Adrenal gland (tissue), 12 donors: ENCODE data around the gene SOX8. TPM values are rescaled to one million over a fixed set of nuclear protein-coding genes. Genes with fewer than 3 reads are reported as not detected.

Experiments used
- DNase-seq, 7 donors: peaks; one replicate each; pipeline ENCODE4 v3.0.0-alpha.2; 2019 to 2020
- H3K27ac ChIP-seq, 5 donors: fragments of 200-600 bp; sonication (generic) in 4 of 5; 1 replicate in 3 of 5; 2 replicates in 2 of 5; pipeline versions ENCODE4 v1.5.1 to v1.8.0; 2016 to 2020; ENCODE audit warnings: mild to moderate bottlenecking in 1 of 5
- H3K27me3 ChIP-seq: fragments of 200-600 bp; 2 replicates; pipeline ENCODE4 v1.8.0; 2021
- H3K36me3 ChIP-seq, 2 donors: fragments of 200-600 bp; replicated peaks in 1 of 2; 1 replicate in 1 of 2; 2 replicates in 1 of 2; pipeline versions ENCODE4 v1.5.1 to v1.8.0; 2018 to 2022
- H3K4me1 ChIP-seq, 2 donors: fragments of 200-600 bp; replicated peaks in 1 of 2; 1 replicate in 1 of 2; 2 replicates in 1 of 2; pipeline versions ENCODE4 v1.5.1 to v1.8.0; 2018 to 2021
- H3K4me3 ChIP-seq, 4 donors: fragments of 200-600 bp; sonication (generic) in 3 of 4; one replicate each; pipeline ENCODE4 v1.5.1; 2016 to 2018
- H3K9me3 ChIP-seq, 3 donors: fragments of 200-600 bp; sonication (generic) in 1 of 3; replicated peaks in 1 of 3; 1 replicate in 2 of 3; 2 replicates in 1 of 3; pipeline versions ENCODE4 v1.5.1 to v1.8.0; 2016 to 2021
- POLR2A ChIP-seq, 2 donors: fragments of 450-650 bp; IDR thresholded peaks; one replicate each; pipeline ENCODE4 v1.6.1; 2017; ENCODE audit warnings: antibody characterized with exemption in 2 of 2, mild to moderate bottlenecking in 2 of 2, moderate library complexity in 1 of 2
- WGBS, 4 donors: extraction: QIAGEN DNeasy Blood & Tissue Kit in 2 of 4; methylation state at CpG; one replicate each; pipeline versions ENCODE4 v1.1.5 to v1.1.7; 2013 to 2017; 5-methylcytosine and 5-hydroxymethylcytosine counted together
- intact Hi-C, 2 donors: fragments of 100-400 bp; cut with DNase I; formaldehyde crosslinking; loops; one replicate each; pipeline versions ENCODE4 v1.14.1 to v1.15.0; 2022 to 2023
- polyA plus RNA-seq, 3 donors: library from polyadenylated mRNA; stranded (reverse); fragments of 200-250 nt in 2 of 3; fragments of 350-450 nt in 1 of 3; fragmentation: Illumina TruSeq in 1 of 3; extraction: RNeasy Lipid Tissue Mini Kit (QIAGEN cat#74804) in 1 of 3; gene quantifications; one replicate each; pipeline ENCODE4 v1.2.3, GENCODE V29; 2013 to 2014
- total RNA-seq, 9 donors: library from RNA; depleted of rRNA in 4 of 9; stranded (reverse); fragments of >200 nt in 4 of 9; fragments of 120-200 nt in 1 of 9; fragmentation: NEBNext Ultra II Directional in 1 of 9; extraction: Animal tissue kit (Norgen Biotek cat#: 25700) in 1 of 9; gene quantifications; one replicate each; pipeline versions ENCODE4 v1.1.0 to v1.2.4, GENCODE V29; 2013 to 2023
- TF ChIP-seq, protein P1 (sequence below), 6 experiments: fragments of 450-650 bp in 4 of 6; fragments of 200-600 bp in 2 of 6; sonication (generic) in 1 of 6; IDR thresholded peaks; 1 replicate in 5 of 6; 2 replicates in 1 of 6; pipeline versions ENCODE4 v1.5.1 to v1.8.0; 2016 to 2021; ENCODE audit warnings: antibody characterized with exemption in 6 of 6, mild to moderate bottlenecking in 2 of 6, moderate library complexity in 1 of 6
- donor health status: healthy with polysubstance abuse.
- donor health status: Bipolar disorder and iron deficiency.
- donor health status: DM: yes; HTN: yes; CAD: no.
- donor health status: DM: no; HTN: no; CAD: no.
- donor health status: DM: no; HTN: no; CAD: no.
- donor health status: DM: yes; HTN: yes; CAD: no.

The SOX8 gene
- total and polyA plus RNA-seq, 12 donors, result 0.04 to 2.1 (median 0.69) TPM

DNA sequence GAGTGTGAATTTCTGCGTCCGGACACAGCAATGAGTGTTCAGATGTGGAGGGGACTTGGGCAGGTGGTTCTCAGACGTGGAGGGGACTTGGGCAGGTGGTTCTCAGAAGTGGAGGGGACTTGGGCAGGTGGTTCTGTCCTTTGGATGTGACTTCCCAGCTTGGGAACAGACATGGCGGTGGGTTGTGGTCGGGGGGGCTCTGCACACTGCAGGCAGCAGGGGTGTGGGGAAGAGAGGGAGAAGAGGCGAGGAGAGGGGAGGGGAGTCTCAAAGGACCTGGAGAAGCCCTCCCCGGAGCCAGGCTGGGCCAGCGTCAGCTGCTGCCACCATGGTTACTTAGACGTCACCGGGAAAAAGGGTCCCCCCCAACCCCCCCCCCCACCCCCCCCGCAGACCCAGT, 9.8 kb downstream of the SOX8 start:
- TF ChIP-seq, protein P1, sequence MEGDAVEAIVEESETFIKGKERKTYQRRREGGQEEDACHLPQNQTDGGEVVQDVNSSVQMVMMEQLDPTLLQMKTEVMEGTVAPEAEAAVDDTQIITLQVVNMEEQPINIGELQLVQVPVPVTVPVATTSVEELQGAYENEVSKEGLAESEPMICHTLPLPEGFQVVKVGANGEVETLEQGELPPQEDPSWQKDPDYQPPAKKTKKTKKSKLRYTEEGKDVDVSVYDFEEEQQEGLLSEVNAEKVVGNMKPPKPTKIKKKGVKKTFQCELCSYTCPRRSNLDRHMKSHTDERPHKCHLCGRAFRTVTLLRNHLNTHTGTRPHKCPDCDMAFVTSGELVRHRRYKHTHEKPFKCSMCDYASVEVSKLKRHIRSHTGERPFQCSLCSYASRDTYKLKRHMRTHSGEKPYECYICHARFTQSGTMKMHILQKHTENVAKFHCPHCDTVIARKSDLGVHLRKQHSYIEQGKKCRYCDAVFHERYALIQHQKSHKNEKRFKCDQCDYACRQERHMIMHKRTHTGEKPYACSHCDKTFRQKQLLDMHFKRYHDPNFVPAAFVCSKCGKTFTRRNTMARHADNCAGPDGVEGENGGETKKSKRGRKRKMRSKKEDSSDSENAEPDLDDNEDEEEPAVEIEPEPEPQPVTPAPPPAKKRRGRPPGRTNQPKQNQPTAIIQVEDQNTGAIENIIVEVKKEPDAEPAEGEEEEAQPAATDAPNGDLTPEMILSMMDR (IDR thresholded peaks at IDR 0.05), result no peak
- no peak for TF ChIP-seq POLR2A (IDR thresholded peaks at IDR 0.05)
- H3K36me3 ChIP-seq, result no peaks in the 10 kb centered on the region
- DNase-seq, result no peak
- no peak overlapping the region for H3K4me3 ChIP-seq
- 72 to 80% (median 77%) methylated on average over 10 of the region's 11 CpGs for WGBS, 4 donors
- H3K9me3 ChIP-seq, result peaks cover 0 to 10% (median 0%) of the 10 kb centered on the region in 3 donors
- no peak overlapping the region for H3K27ac ChIP-seq
- no peaks in the 10 kb centered on the region for H3K4me1 ChIP-seq
- intact Hi-C loops, result no loop called here
- no peaks in the 10 kb centered on the region for H3K27me3 ChIP-seq

DNA sequence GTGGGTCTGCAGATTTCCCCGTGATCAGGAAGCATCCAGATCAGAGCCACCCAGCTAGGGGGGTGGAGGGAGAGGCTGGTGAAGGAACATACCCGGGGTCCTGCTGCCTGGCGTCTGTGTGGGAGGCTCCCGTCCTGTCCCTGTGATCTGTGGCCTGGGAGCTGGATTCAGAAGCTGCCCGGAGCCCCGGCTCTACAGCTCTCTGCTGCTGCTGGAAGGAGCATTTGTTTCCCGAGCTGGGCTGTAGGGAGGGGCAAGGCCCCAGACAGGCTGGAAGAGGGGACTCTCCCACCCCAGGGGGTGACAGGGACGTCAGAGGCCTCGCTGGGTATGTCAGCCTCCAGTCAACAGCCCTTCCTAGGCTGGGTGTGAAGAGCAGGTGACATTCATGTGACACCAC, 10.2 kb downstream of the SOX8 start:
- Histone ChIP-seq H3K36me3 (no peaks in the 10 kb centered on the region), H3K9me3 (peaks cover 0 to 10% (median 0%) of the 10 kb centered on the region in 3 donors), H3K27ac (no peak overlapping the region), H3K4me3 (no peak overlapping the region), H3K4me1 (no peaks in the 10 kb centered on the region), H3K27me3 (no peaks in the 10 kb centered on the region)
- no peak for TF ChIP-seq POLR2A (IDR thresholded peaks at IDR 0.05)
- TF ChIP-seq, protein P1 (IDR thresholded peaks at IDR 0.05), result no peak
- no peak for DNase-seq
- intact Hi-C loops, result no loop called here
- WGBS, 4 donors, result 51 to 63% (median 61%) methylated on average over 6 to 9 of the region's 9 CpGs; no CpG with 5 or more reads in 1 of the 4 donors

- 72 to 84% (median 79%) methylated on average over 3 of the region's 3 CpGs for WGBS, 4 donors
- TF ChIP-seq POLR2A (IDR thresholded peaks at IDR 0.05), result no peak
- H3K36me3 ChIP-seq, result no peaks in the 10 kb centered on the region
- DNase-seq, result no peak
- H3K27ac ChIP-seq, result no peak overlapping the region
- peaks cover 5% of the 10 kb centered on the region for H3K27me3 ChIP-seq
- no peaks in the 10 kb centered on the region for H3K4me1 ChIP-seq
- H3K9me3 ChIP-seq, result peaks cover 0 to 10% (median 0%) of the 10 kb centered on the region in 3 donors
- no peak overlapping the region for H3K4me3 ChIP-seq
- intact Hi-C loops, result no loop called here
Measured at GRCh38 chr16:993731-994130, 12.2 kb downstream of the SOX8 start.

DNA sequence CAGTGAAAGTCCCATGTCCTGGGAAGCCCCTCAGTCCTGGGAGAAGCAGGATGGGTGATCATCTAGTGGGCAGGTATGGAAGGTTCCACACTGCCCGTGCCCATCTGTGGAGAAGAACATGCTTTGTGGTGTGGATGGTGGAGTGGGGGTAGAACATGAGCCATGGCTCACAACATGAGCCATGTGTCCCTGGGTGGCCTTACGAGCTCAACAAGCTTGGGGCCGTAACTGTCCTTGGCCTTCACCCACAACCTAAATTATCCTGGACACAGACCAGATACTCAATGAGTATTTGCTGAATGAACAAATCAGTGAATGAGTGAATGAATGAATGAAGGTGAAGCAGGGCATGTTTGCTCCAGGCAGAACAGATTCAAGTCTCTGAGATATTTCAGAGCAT, 13.5 kb downstream of the SOX8 start:
- no peak for TF ChIP-seq POLR2A (IDR thresholded peaks at IDR 0.05)
- TF ChIP-seq, protein P1 (IDR thresholded peaks at IDR 0.05), result no peak
- H3K4me1 ChIP-seq, result no peaks in the 10 kb centered on the region
- intact Hi-C loops, result no loop called here
- H3K36me3 ChIP-seq, result no peaks in the 10 kb centered on the region
- DNase-seq, result no peak
- H3K4me3 ChIP-seq, result no peak overlapping the region
- no peak overlapping the region for H3K27ac ChIP-seq
- WGBS, 4 donors, result 82 to 94% (median 90%) methylated on average over 2 to 3 of the region's 3 CpGs
- peaks cover 5% of the 10 kb centered on the region for H3K27me3 ChIP-seq
- H3K9me3 ChIP-seq, result peaks cover 0 to 10% (median 0%) of the 10 kb centered on the region in 3 donors

DNA sequence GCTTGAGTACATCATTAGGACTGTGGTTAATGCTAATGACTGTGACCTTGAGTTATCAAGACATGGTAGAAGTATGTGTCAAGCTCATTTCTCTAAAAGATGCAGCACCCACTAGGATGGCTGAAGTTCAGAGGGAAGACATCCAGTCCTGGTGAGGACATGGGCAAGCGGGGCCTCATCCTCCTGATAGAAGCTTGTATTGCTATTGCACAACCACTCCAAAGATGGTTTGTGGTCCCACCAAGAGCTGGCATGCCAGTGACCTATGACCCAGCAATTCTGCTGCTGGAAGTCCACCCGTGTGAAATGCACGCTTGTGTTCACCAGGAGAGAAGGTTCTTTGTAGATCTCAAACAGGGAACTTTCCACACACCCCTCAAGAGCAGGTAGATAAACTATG, 14.2 kb downstream of the SOX8 start:
- Histone ChIP-seq H3K36me3 (no peaks in the 10 kb centered on the region), H3K4me3 (no peak overlapping the region), H3K27me3 (peaks cover 5% of the 10 kb centered on the region), H3K9me3 (peaks cover 0 to 10% (median 0%) of the 10 kb centered on the region in 3 donors), H3K27ac (no peak overlapping the region), H3K4me1 (no peaks in the 10 kb centered on the region)
- DNase-seq, result no peak
- 23 to 94% (median 62%) methylated on average over 2 to 3 of the region's 3 CpGs for WGBS, 4 donors
- TF ChIP-seq POLR2A (IDR thresholded peaks at IDR 0.05), result no peak
- TF ChIP-seq, protein P1 (IDR thresholded peaks at IDR 0.05), result no peak
- intact Hi-C loops, result no loop called here
